ENCODE results near the gene CSMD2. TPM values are rescaled to one million over a fixed set of nuclear protein-coding genes. Genes with fewer than 3 reads are reported as not detected.

Gene CSMD2
- polyA plus RNA-seq, 1 of the 3 experiments (the other 2 are of a cell fraction), result not detected

DNA sequence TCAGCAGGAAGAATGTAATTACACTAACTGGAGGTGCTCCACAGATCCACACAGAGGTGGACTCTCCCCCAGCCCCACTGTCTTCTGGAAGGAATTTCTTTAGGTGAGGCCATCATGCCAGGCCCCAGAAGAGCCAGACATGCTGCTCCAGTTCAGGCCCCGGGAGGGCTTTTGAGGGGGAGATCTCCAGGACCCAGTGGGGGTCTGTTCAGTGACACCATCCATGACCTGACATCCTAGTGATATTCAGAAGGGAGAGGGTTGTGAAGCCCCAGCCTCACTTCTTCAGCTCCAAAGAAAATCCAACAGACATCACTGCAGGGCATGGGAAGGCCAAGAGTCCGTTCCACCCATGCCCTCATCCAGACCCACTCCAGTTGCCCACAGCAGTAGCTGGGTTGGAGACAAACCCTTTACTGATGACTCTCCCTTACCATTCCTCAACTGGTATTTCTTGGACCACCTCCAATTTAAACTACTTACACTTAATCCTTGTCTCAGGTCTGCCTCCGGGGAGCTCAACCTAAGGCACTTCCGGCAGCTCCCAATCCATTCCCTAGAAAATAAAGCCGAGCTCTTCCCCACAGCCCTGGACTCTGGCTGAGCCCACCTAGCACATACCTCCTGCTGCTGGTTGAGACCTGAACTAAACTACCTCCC, 39.2 kb downstream of the CSMD2 start (continued):
- TF ChIP-seq GABPA (IDR thresholded peaks at IDR 0.05; ENCODE audit: low read depth), result no peak
- no peak for TF ChIP-seq RXRA (IDR thresholded peaks at IDR 0.05; ENCODE audit: borderline replicate concordance, low read depth)
- TF ChIP-seq, protein P1, sequence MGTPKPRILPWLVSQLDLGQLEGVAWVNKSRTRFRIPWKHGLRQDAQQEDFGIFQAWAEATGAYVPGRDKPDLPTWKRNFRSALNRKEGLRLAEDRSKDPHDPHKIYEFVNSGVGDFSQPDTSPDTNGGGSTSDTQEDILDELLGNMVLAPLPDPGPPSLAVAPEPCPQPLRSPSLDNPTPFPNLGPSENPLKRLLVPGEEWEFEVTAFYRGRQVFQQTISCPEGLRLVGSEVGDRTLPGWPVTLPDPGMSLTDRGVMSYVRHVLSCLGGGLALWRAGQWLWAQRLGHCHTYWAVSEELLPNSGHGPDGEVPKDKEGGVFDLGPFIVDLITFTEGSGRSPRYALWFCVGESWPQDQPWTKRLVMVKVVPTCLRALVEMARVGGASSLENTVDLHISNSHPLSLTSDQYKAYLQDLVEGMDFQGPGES (IDR thresholded peaks at IDR 0.05; ENCODE audit: low read depth, low read length), result no peak
- TF ChIP-seq TAF1 (IDR thresholded peaks at IDR 0.05; ENCODE audit: borderline replicate concordance, low read depth, low read length), result no peak
- no peak for TF ChIP-seq POLR2AphosphoS5 (IDR thresholded peaks at IDR 0.05; ENCODE audit: low read depth, low read length)

DNA sequence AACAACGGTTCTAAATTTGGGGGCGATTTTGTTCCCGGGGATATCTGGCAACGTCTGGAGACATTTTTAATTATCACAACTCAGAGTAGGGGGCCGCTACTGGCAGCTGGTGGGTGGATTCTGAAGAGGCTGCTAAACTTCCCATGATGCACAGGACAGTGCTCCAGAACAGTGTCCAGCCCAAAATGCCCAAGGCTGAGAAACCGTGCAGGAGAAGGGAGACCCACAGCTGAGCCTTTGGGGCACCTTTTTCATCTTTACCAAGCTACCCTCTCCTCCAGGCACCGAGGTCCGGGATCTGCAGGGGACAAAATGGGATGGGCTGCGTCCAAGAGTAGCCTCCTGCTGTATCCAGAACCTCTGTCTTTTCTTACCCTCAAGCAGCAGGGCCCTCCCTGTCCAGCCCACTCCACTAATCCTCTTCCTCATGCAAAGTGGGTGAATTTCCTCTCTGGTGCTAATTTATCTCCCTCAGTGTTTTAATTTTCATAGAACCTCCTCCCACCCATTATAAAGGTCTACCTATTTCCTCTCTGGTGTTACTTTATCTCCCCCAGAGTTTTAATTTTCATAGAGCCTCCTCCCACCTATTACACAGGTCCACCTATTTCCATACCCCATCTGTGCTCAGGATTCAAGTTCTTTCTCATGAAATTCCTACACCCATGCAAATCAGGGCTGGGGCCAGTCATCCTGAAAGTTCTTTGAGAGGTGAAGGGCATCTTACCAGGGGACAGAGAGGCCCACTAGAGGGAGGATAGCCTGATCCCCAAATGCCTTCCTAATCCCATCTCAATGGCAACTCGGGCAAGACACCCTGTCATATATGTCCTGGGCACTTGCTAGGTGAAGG, 42.7 kb downstream of the CSMD2 start:
- Histone ChIP-seq H3K9me3 (no peaks in the 10 kb centered on the region), H3K9me2 (no peaks in the 10 kb centered on the region), H3K4me1 (ENCODE audit: control insufficient read depth in 1 of 2, insufficient read depth in 2 of 2, low read depth in 1 of 2, low read length in 1 of 2) (no peaks in the 10 kb centered on the region), H3F3A (replicated peaks; ENCODE audit: insufficient read depth) (no peaks in the 10 kb centered on the region), H3K9ac (no peak overlapping the region), H4K20me1 (ENCODE audit: insufficient read depth) (no peaks in the 10 kb centered on the region), H2AFZ (ENCODE audit: low read depth) (no peak overlapping the region), H3K27me3 (ENCODE audit: insufficient read depth) (no peaks in the 10 kb centered on the region), H3K4me2 (no peak overlapping the region), H3K27ac (ENCODE audit: low read depth in 2 of 2, low read length in 1 of 2) (no peak overlapping the region), H3K4me3 (ENCODE audit: low read depth in 2 of 2, low read length in 1 of 2) (no peak overlapping the region), H3K79me2 (ENCODE audit: insufficient read depth) (no peaks in the 10 kb centered on the region), H3K36me3 (replicated peaks in 1 of 2; ENCODE audit: control insufficient read depth in 1 of 2, insufficient read depth in 2 of 2, low read length in 1 of 2) (no peaks in the 10 kb centered on the region)
- 31% methylated on average over 7 of the region's 10 CpGs for WGBS (ENCODE audit: low lambda C conversion rate)
- POLR2A ChIA-PET, result no interaction called here
- CTCF ChIA-PET, result interaction anchor here (1.1 to 2.1 kb wide), 3 partner anchors 9 to 41 kb away, joined by 4 to 7 read pairs (median 5); no protein-coding TSS in a partner anchor
- DNase-seq, result no peak
- TF ChIP-seq POLR2AphosphoS5 (IDR thresholded peaks at IDR 0.05; ENCODE audit: low read depth, low read length) (no peak), GATA2 (CRISPR knock-in tag; IDR thresholded peaks at IDR 0.05) (no peak), SMC3 (IDR thresholded peaks at IDR 0.05; ENCODE audit: low read depth, low read length) (no peak), YY1 (IDR thresholded peaks at IDR 0.05; ENCODE audit: low read depth) (no peak)

DNA sequence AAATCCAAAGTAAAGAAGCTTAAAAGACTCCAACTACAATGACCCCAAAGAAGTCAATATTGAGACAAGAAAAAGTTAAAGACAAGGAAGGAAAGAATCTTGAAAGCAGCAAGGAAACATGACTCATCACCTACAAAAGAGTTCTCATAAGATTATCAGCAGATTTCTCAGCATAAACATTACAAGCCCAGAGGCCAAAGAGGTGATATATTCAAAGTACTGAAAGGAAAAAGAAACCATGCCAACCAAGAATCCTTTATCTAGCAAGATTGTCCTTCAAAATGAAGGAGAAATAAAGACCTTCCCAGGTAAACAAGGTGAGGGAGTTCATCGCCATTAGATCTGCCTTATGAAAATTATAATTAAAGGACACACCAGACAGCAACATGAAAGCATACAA, 49.8 kb downstream of the CSMD2 start:
- H3K27ac ChIP-seq (ENCODE audit: low read depth in 2 of 2, low read length in 1 of 2), result no peak overlapping the region
- no peaks in the 10 kb centered on the region for H3K9me2 ChIP-seq
- H2AFZ ChIP-seq (ENCODE audit: low read depth), result no peak overlapping the region
- ChIA-PET POLR2A (no interaction called here), CTCF (interaction anchor here (1.2 to 3.3 kb wide), 7 partner anchors 45 to 628 kb away, joined by 4 to 28 read pairs (median 13); no protein-coding TSS in a partner anchor)
- H4K20me1 ChIP-seq (ENCODE audit: insufficient read depth), result no peaks in the 10 kb centered on the region
- H3F3A ChIP-seq (replicated peaks; ENCODE audit: insufficient read depth), result no peaks in the 10 kb centered on the region
- no peak overlapping the region for H3K4me3 ChIP-seq (ENCODE audit: low read depth in 2 of 2, low read length in 1 of 2)
- 50% methylated on average over 1 of the region's 1 CpG for WGBS (ENCODE audit: low lambda C conversion rate)
- H3K9me3 ChIP-seq, result 0 out of 2 replicates have a peak, but pooled peaks cover 4% of the 10 kb centered on the region
- H3K9ac ChIP-seq, result no peak overlapping the region
- no peak overlapping the region for H3K4me2 ChIP-seq
- H3K4me1 ChIP-seq (ENCODE audit: control insufficient read depth in 1 of 2, insufficient read depth in 2 of 2, low read depth in 1 of 2, low read length in 1 of 2), result no peaks in the 10 kb centered on the region
- no peaks in the 10 kb centered on the region for H3K36me3 ChIP-seq (replicated peaks in 1 of 2; ENCODE audit: control insufficient read depth in 1 of 2, insufficient read depth in 2 of 2, low read length in 1 of 2)
- DNase-seq, result no peak
- TF ChIP-seq, protein P2, sequence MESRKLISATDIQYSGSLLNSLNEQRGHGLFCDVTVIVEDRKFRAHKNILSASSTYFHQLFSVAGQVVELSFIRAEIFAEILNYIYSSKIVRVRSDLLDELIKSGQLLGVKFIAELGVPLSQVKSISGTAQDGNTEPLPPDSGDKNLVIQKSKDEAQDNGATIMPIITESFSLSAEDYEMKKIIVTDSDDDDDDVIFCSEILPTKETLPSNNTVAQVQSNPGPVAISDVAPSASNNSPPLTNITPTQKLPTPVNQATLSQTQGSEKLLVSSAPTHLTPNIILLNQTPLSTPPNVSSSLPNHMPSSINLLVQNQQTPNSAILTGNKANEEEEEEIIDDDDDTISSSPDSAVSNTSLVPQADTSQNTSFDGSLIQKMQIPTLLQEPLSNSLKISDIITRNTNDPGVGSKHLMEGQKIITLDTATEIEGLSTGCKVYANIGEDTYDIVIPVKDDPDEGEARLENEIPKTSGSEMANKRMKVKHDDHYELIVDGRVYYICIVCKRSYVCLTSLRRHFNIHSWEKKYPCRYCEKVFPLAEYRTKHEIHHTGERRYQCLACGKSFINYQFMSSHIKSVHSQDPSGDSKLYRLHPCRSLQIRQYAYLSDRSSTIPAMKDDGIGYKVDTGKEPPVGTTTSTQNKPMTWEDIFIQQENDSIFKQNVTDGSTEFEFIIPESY (IDR thresholded peaks at IDR 0.05; ENCODE audit: borderline replicate concordance, low read depth), result no peak
- TF ChIP-seq FOXJ3 (CRISPR knock-in tag; IDR thresholded peaks at IDR 0.05) (no peak), MEF2A (IDR thresholded peaks at IDR 0.05; ENCODE audit: borderline replicate concordance, low read depth) (no peak), TEAD4 (IDR thresholded peaks at IDR 0.05; ENCODE audit: borderline replicate concordance, insufficient read depth) (no peak), JUND (IDR thresholded peaks at IDR 0.05) (no peak)
- TF ChIP-seq, protein P3, sequence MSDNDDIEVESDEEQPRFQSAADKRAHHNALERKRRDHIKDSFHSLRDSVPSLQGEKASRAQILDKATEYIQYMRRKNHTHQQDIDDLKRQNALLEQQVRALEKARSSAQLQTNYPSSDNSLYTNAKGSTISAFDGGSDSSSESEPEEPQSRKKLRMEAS (IDR thresholded peaks at IDR 0.05; ENCODE audit: low read depth), result no peak
- no peaks in the 10 kb centered on the region for H3K79me2 ChIP-seq (ENCODE audit: insufficient read depth)
- no peaks in the 10 kb centered on the region for H3K27me3 ChIP-seq (ENCODE audit: insufficient read depth)
